HepG2 (cell line): Measurements from ENCODE around the gene PCNT. TPM values are rescaled to one million over a fixed set of nuclear protein-coding genes. Genes with fewer than 3 reads are reported as not detected.
A peak's percentile ranks its signal among the peaks of the same experiment; 100 is the strongest.

Experiments used
- ATAC-seq: fragments of 200-7000 bp; cut with Tn5 transposase; 3 replicates; pipeline ENCODE4 v1.9.1; 2020; ENCODE audit warnings: mild to moderate bottlenecking, moderate library complexity
- BruUV-seq: library from RNA; stranded (reverse); fragments of 400-500 nt; replicated peaks from 2 replicates; lab custom pipeline; 2021; lab: Mats Ljungman, UMichigan
- CTCF ChIA-PET: fragments of 300-600 bp; formaldehyde crosslinking; extraction: SDS; loops from one replicate; lab custom pipeline; 2021; ENCODE audit warnings: low total read pairs, inconsistent platforms, low intra/inter-chr PET ratio; lab: Yijun Ruan, JAX
- POLR2A ChIA-PET: fragments of 350-600 bp; sonication (Branson Sonifier 250); formaldehyde crosslinking; loops from one replicate; lab custom pipeline; 2020; ENCODE audit warnings: antibody characterized with exemption, inconsistent platforms; lab: Yijun Ruan, JAX
- DNase-seq: peaks from one replicate; pipeline ENCODE4 v3.0.0-alpha.2; 2015; ENCODE audit warnings: low spot score
- FAIRE-seq: peaks from 3 replicates; lab custom pipeline; 2011; peaks lifted over from hg19 to GRCh38; lab: Jason Lieb, UNC
- H2AFZ ChIP-seq: one replicate; pipeline ENCODE4 v1.6.1; 2011; ENCODE audit warnings: low read length, inconsistent platforms
- H3K27ac ChIP-seq: fragments of 300-600 bp; 3 replicates; pipeline ENCODE4 v1.8.0; 2011; ENCODE audit warnings: mixed run types, mild to moderate bottlenecking, mixed read lengths, low read length, inconsistent platforms; ENCODE audit not compliant: insufficient read depth; ENCODE audit errors: extremely low read length
- H3K27me3 ChIP-seq, 2 experiments: fragments of 200-600 bp in 1 of 2; 2 replicates in 1 of 2; 3 replicates in 1 of 2; pipeline versions ENCODE4 v1.6.0 to v1.8.0; 2011; ENCODE audit warnings: low read length in 2 of 2, mild to moderate bottlenecking in 2 of 2, moderate library complexity in 2 of 2, inconsistent platforms in 1 of 2; ENCODE audit not compliant: insufficient read depth in 2 of 2, control insufficient read depth in 1 of 2
- H3K36me3 ChIP-seq, 2 experiments: fragments of 200-600 bp in 1 of 2; replicated peaks in 1 of 2; 2 replicates in 1 of 2; 3 replicates in 1 of 2; pipeline versions ENCODE4 v1.5.1 to v1.8.0; 2011; ENCODE audit warnings: low read length in 2 of 2, inconsistent platforms in 1 of 2; ENCODE audit not compliant: insufficient read depth in 2 of 2, control insufficient read depth in 1 of 2
- H3K4me1 ChIP-seq: 2 replicates; pipeline ENCODE4 v1.5.1; 2012; ENCODE audit warnings: low read length, inconsistent platforms; ENCODE audit not compliant: insufficient read depth
- H3K4me2 ChIP-seq: 2 replicates; pipeline ENCODE4 v1.6.0; 2011; ENCODE audit warnings: low read depth, low read length, inconsistent platforms
- H3K4me3 ChIP-seq, 3 experiments: fragments of 200-600 bp in 1 of 3; sonication (generic), shearing (Covaris generic) in 1 of 3; replicated peaks in 1 of 3; 2 replicates each; pipeline ENCODE4 v1.5.1; 2011 to 2016; ENCODE audit warnings: low read length in 3 of 3, inconsistent platforms in 2 of 3, low read depth in 2 of 3, mild to moderate bottlenecking in 2 of 3, control low read depth in 1 of 3, mixed read lengths in 1 of 3; ENCODE audit not compliant: insufficient read depth in 1 of 3
- H3K79me2 ChIP-seq: one replicate; pipeline ENCODE4 v1.6.1; 2011; ENCODE audit warnings: low read length, inconsistent platforms; ENCODE audit not compliant: insufficient read depth
- H3K9ac ChIP-seq: 2 replicates; pipeline ENCODE4 v1.6.0; 2011; ENCODE audit warnings: mild to moderate bottlenecking, low read depth, low read length, inconsistent platforms; ENCODE audit not compliant: insufficient read depth
- H3K9me3 ChIP-seq: 2 replicates; pipeline ENCODE4 v1.5.1; 2012; ENCODE audit warnings: mild to moderate bottlenecking, low read length
- H4K20me1 ChIP-seq: 2 replicates; pipeline ENCODE4 v1.6.0; 2011; ENCODE audit warnings: inconsistent platforms, mild to moderate bottlenecking, low read length, moderate library complexity; ENCODE audit not compliant: insufficient read depth
- HIC2 ChIP-seq: sonication (generic); formaldehyde crosslinking; IDR thresholded peaks from 2 replicates; pipeline ENCODE4 v1.9.0; 2022; ENCODE audit warnings: low read depth, missing genetic modification reagents
- HNF4A ChIP-seq: sonication (generic); formaldehyde crosslinking; IDR thresholded peaks from 2 replicates; pipeline ENCODE4 v1.4.0; 2020; ENCODE audit warnings: missing genetic modification reagents
- ZBTB14 ChIP-seq: sonication (generic); formaldehyde crosslinking; IDR thresholded peaks from 2 replicates; pipeline ENCODE4 v1.4.0; 2020; ENCODE audit warnings: missing genetic modification reagents
- ZBTB33 ChIP-seq: sonication (generic); formaldehyde crosslinking; IDR thresholded peaks from 2 replicates; pipeline ENCODE4 v1.4.0; 2020; ENCODE audit warnings: missing genetic modification reagents
- ZMYM4 ChIP-seq: sonication (generic); formaldehyde crosslinking; IDR thresholded peaks from 2 replicates; pipeline ENCODE4 v1.8.1; 2023; ENCODE audit warnings: mild to moderate bottlenecking, missing genetic modification reagents
- ZNF644 ChIP-seq: IDR thresholded peaks from 2 replicates; pipeline ENCODE4 v1.6.1; 2016; ENCODE audit warnings: low read depth
- WGBS: methylation state at CpG from one replicate; pipeline ENCODE4 v1.1.6; 2017; ENCODE audit warnings: low lambda C conversion rate; 5-methylcytosine and 5-hydroxymethylcytosine counted together
- in situ Hi-C: cut with HindIII; loops from 2 replicates; pipeline ENCODE4 v1.10.0; 2017; ENCODE audit warnings: low pct_unique_long_range_greater_than_20kb; ENCODE audit not compliant: extremely low pct_ligation_motif_present
- intact Hi-C: fragments of 100-400 bp; cut with micrococcal nuclease; formaldehyde crosslinking; loops from one replicate; pipeline ENCODE4 v1.10.0; 2022; ENCODE audit not compliant: unreplicated experiment
- polyA plus RNA-seq, 8 experiments: library from polyadenylated mRNA; depleted of rRNA in 3 of 8; stranded (reverse) in 7 of 8; unstranded in 1 of 8; fragments of >200 nt; fragmentation: Illumina TruSeq in 4 of 8; extraction: Trizol in 4 of 8; gene quantifications; 2 replicates each; pipeline versions ENCODE4 v1.2.1 to v1.2.3, GENCODE V29; 2011 to 2016; ENCODE audit warnings: low read depth in 4 of 8, missing spikeins in 1 of 8, mixed read lengths in 1 of 8; ENCODE audit not compliant: insufficient read depth in 1 of 8
- total RNA-seq, 5 experiments: library from RNA; depleted of rRNA; stranded (reverse); fragments of >200 nt; fragmentation: Illumina TruSeq; extraction: Trizol; gene quantifications; 2 replicates each; pipeline ENCODE4 v1.2.3, GENCODE V29; 2016; ENCODE audit warnings: low read depth in 1 of 5

The PCNT gene
- total and polyA plus RNA-seq, 2 of the 13 experiments (the other 11 are each of a cell fraction or from before 2014, with no cell fraction given), result 5.6 to 12.4 TPM

- H3K36me3 ChIP-seq, result peaks cover 5 to 14% of the 10 kb centered on the region in 2 experiments; a peak in 2 of 5 replicates
- ATAC-seq (peak; percentile 66), FAIRE-seq (no peak), DNase-seq (no peak)
- no peaks in the 10 kb centered on the region for H3K27me3 ChIP-seq
- H3K27ac ChIP-seq, result peak overlapping the region; percentile 15
- peaks cover 12% of the 10 kb centered on the region for H3K4me1 ChIP-seq
- no peak overlapping the region for H3K9ac ChIP-seq
- H3K4me2 ChIP-seq, result no peak overlapping the region
- POLR2A ChIA-PET, result no interaction called here
- TF ChIP-seq HNF4A (CRISPR knock-in tag) (peak; percentile 61), ZBTB14 (CRISPR knock-in tag) (no peak), HIC2 (CRISPR knock-in tag) (peak; percentile 33; the same call in 1 of the 2 replicates), ZNF644 (CRISPR knock-in tag) (peak; percentile 30; the same call in 1 of the 2 replicates), ZMYM4 (CRISPR knock-in tag) (peak; percentile 29; the same call in 1 of the 2 replicates), ZBTB33 (CRISPR knock-in tag) (peak; percentile 37; the same call in 1 of the 2 replicates)
- intact Hi-C loops (no loop called here), in situ Hi-C loops (no loop called here)
- H2AFZ ChIP-seq, result no peak overlapping the region
- H3K79me2 ChIP-seq, result peaks cover 10% of the 10 kb centered on the region
- H3K4me3 ChIP-seq, result no peak overlapping the region
- no peaks in the 10 kb centered on the region for H3K9me3 ChIP-seq
- 0 out of 2 replicates have a peak, but pooled peaks cover 4% of the 10 kb centered on the region for H4K20me1 ChIP-seq
- CTCF ChIA-PET, result no interaction called here
- WGBS, result 84% methylated on average over 4 of the region's 5 CpGs
- BruUV-seq, result no TSS peak
Observed at GRCh38 chr21:46480466-46480865, 156.5 kb downstream of the PCNT start.
